NCI-H1092 (cell line): Measurements from ENCODE around the gene CATSPER4.
"Not testable (repeated sequence)": the region's sequence is repeated elsewhere in the genome, so short reads cannot be mapped to it uniquely, and the experiment has no call there.

Source experiments
- DNase-seq: peaks from one replicate; lab custom pipeline; 2025; lab: John Stamatoyannopoulos, UW

CATSPER4 gene

DNA sequence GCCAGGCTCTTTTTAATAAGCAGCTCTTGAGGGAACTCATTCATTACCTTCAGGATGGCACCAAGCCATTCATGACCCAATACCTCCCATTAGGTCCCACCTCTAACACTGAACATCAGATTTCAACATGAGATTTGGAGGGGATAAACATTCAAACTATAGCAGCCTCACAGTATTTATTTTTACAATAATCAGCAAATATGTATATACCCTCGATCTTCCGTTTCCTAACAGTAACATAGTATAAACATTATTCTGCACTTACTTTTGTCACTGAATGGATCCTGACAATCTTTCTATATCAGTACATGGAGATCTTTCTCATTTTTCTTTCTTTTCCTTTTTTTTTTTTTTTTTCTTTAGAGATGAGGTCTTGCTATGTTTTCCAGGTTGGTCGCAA is 5.4 kb downstream of the CATSPER4 start:
- no peak for DNase-seq

DNA sequence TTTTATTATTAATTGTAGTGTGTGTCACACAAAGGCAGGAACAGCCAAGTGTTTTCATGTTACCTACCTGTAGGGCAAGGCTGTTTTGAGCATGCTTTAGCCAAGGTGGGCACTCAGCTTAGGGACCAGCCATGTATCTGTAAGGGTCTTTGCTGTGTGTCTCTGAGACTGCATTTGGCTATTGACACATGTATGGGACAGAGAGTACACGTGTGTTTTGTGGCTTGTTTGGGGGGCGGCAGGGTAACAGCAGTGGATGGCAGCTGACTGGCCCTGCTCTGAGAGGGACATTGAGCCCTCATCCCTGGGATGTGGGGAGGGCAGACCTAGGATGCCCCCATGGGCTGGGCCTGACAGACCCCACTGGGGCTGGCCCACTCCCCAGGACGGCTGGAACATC is 6.9 kb downstream of the CATSPER4 start:
- no peak for DNase-seq

GRCh38 chr1:26197813-26198212 is 7.4 kb downstream of the CATSPER4 start:
- DNase-seq, result no peak

- DNase-seq, result no peak
Measured at GRCh38 chr1:26200413-26200812, 10.0 kb downstream of the CATSPER4 start.

DNA sequence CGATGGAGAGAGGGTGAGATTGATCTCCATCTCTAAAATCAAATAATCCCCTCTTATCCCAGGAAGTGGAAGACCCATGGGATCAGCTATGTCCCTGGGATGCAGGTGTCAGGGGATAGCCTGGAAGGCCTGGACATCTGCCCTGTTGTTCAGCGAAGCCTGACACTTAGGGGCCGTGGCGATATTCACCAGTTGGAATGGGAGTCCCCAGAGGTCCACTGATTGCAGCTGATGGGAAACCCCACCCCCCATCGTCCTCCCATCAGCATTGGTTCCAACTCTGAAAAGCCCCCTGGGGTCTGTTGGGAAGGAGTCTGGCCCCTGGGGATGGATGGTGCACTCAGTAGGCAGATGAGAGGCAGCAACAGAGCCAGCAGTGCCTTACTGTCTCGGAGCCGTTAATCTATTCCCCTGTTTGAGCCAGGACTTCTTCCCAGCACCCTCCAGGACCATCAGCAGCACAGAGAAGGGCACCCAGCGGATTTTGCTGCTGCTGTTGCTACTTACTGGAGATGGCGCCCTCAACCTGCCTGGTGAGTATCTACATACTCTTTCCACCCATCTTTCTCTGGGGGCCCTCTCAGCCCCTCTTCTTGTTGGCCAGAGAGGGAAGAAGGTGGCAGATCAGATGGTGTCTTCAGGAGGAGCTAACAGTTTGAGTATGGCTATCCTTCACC is 13.4 kb downstream of the CATSPER4 start:
- DNase-seq, result no peak

DNA sequence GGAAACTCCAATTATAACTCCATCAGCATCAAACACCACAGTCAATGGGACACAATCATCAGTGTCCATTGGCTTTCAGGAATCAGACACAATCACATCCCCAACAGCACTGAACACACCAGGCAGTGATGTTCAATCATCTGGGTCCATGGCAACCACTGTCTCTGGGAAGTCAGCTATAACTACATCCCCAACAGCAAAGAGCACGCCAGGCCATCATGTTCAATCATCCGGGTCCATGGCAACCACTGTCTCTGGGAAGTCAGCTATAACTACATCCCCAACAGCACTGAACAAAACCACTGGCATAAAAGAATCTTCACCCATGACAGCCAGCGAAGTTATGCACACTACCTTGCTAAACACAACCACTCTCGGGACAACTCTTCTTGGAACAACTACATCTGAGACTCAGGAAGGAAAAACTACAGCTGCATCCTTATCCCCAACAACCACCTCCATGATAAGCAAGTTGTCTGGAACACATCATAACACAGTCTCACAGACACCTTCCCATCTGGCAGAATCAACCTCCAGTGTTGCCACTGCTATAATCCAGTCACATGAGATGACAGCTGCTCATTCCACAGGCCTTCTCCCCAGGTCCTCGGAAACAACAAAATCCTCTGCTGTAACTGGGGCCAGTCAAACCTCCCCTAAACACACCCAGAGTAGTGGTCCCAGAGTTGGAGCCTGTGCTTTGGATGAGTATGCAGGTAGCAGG is 19.9 kb downstream of the CATSPER4 start:
- DNase-seq, result no peak

- no peak for DNase-seq
Measured at GRCh38 chr1:26212726-26213125, 22.3 kb downstream of the CATSPER4 start.

- no peak for DNase-seq
Measured at GRCh38 chr1:26213335-26213905, 23.0 kb downstream of the CATSPER4 start.

- DNase-seq, result no peak
Measured at GRCh38 chr1:26215246-26215645, 24.8 kb downstream of the CATSPER4 start.

GRCh38 chr1:26218906-26219494 is 28.6 kb downstream of the CATSPER4 start:
- DNase-seq, result peak; percentile 9

- DNase-seq, result no peak
Measured at GRCh38 chr1:26220199-26220912, 30.0 kb downstream of the CATSPER4 start.

DNA sequence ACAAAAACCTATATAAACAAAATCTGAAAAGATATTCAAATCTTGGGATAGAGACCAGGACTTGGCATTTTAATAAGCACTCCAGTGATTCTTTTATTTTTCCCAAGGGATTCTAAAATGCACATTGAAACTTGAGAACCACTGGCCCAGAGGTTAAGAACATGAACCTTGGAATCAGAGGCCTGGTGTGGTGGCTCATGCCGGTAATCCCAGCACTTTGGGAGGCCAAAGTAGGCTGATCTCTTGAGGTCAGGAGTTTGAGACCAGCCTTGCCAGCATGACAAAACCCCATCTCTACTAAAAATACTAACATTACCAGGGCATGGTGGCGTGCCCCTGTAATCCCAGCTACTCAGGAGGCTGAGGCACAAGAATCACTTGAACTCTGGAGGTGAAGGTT is 30.7 kb downstream of the CATSPER4 start:
- DNase-seq, result no peak

DNA sequence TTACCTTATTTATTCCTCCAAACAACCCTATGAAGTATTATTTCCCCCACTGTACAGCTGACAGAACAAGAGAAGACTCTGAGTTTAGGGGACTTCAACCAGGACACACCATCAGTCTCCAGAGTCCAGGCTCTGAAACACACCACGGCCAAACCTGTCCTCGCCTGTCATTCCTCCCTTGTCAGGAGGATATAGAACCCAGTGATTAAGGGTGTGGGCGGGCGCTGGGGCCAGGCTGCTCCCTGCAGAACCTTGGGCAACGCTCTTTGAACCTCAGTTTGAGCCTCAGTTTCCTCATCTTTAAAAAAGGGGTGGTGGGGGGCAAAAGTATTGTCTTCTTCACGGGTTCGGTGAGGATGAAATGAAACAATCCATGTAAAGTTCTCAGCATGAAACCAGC is 34.2 kb downstream of the CATSPER4 start:
- DNase-seq, result no peak

DNA sequence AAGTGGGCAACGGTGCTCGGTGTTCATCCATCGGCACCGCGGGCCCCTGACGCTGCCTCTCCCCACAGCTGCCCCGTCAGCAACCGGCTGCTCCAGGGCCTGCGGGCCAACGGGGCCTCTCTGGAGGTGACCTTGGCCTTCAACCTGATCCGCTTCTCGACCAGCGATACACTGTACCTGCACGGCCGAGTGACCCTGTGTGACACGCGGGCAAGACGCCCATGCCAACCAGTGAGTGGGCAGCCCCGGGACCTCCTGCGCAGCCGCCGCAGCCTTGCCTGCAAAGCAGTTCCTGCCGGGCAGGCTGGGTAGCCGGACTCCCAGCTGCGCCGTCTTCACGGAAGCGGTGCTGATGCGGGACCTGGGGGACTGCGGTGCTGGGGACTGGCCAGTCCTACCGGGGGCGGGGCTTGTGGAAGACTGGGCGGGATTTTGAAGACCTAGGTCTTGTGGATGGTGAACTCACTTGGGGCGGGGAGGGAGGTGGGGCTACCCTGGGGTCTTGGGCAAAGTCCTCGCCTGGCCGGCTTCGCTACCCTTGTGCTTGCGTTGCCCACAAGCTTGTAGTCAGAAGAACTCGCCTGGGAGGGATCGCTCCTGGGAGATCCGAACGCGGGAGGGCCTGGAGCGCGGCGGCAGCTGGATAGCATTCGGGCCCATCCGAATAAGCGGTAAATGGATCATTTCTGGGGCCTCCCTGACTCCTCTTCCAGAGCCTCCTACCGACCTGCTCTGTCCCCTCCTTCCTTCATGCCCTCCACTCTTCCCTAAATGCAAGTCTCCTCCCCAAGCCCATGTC is 34.8 kb downstream of the CATSPER4 start:
- peak; percentile 14 for DNase-seq

DNA sequence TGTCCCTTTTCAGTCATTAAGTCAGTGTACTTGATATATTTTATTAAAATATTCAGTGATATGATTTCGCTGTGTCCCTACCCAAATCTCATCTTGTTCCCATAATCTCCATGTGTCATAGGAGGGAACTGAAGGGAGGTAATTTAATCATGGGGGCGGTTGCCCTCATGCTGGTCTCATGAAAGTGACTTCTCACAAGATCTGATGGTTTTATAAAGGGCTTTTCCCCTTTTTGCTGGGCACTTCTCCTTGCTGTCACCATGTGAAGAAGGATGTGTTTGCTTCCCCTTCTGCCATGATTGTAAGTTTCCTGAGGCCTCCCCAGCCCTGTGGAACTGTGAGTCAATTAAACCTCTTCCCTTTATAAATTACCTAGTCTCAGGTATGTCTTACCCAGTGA is 40.3 kb downstream of the CATSPER4 start:
- DNase-seq, result not testable (repeated sequence)

GRCh38 chr1:26233903-26234643 is 43.7 kb downstream of the CATSPER4 start, which contains the start of gene CEP85:
CEP85 (plus strand) TSS chr1:26234200; CDS start chr1:26239784, 5,584 bp downstream.
- DNase-seq, result peak; percentile 99

DNA sequence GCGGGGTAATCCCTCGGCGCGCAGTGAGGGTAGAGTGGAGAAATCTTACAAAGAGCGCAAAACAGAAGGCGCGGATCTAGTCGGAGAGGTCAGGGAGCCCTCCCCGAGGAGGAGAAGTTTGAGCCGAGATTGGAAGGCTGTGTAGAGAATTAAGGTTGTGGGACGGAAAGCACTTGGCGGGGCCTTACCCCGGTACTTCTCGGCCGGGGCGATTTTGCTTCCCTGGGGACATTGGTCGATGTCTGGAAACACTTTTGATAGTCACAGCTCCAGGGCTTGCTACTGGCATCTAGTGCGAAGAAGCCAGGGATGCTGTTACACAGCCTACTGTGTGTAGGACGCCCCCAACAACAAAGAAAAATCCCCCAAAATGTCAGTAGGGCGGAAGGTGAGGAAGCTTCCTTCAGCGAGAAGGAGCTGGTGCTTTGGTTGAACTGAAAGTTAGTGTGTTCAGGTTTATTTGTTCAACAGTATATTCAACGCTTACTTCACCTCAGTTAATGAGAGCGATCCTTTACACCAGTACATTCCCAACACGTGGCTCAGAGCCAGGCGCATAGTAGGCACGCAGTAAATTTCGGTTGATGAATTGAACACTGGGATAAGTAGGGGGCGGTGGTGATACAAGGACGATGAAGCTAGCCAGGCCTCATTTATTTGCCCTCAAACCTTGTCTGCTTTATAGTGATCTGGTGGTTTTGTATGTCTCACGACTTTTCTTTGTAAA is 44.4 kb downstream of the CATSPER4 start:
- DNase-seq, result no peak

DNA sequence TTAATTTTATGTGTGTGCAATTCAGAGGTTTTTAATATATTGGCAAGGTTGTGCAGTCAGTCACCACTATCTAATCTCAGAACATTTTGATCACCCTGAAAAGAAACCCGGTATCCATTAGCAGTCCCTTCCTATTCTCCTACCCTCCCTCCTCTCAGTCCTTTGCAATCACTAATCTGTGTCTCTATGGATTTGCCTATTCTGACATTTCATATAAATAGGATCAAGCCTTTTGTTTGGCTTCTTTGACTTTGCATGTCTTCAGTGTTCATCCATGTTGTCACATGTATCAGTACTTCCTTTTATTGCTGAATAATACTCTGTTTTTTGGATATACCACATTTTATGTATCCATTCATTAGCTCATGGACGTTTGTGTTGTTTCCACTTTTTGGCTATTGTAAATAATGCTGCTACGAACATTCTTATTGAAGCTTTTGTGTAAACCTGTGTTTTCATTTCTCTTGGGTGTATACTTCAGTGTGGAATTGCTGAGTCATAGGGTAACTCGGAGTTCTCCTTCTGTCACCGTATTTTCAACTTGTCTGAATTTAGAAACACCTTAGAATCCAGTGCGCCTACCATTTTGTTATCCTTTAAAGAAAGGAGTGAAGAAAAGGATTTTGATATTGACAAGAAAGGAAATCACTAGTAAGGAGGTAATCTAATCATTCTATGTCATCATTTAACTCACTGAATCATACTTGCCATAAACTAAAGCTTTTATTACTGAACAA is 47.0 kb downstream of the CATSPER4 start:
- no peak for DNase-seq

DNA sequence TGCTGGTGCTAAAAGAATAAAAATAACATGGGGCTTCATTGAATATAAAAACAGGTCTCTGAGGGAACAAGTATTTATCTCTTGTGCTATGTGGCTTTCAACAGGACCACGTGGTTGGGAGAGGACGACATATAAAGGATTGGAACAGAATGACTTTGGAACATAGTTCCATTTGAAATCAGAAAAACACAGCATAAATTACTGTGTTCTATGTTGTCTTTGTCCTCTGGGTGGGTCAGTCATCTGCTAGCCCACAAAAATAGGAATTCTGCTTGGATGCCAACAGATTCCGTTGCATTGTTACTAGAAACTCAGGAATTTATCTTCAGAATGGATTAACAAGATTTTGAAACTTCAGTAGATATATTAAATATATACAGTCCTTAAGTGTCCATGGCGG is 49.5 kb downstream of the CATSPER4 start:
- no peak for DNase-seq
